Measurements from ENCODE around the gene RAET1L.

- TF ChIP-seq CTCF (IDR thresholded peaks at IDR 0.05; ENCODE audit: extremely low read depth in 1 of 2, insufficient read depth in 1 of 2, low read depth in 1 of 2, low read length in 2 of 2) (no peak), MAX (IDR thresholded peaks at IDR 0.05; ENCODE audit: insufficient read depth, insufficient read length) (no peak), POLR2A (IDR thresholded peaks at IDR 0.05; ENCODE audit: low read depth, low read length) (no peak), FOS (IDR thresholded peaks at IDR 0.05; ENCODE audit: borderline replicate concordance, insufficient read depth, low read length) (no peak), EZH2 (IDR thresholded peaks at IDR 0.05; ENCODE audit: borderline replicate concordance, low read depth, low read length, severe bottlenecking) (no peak), POLR2AphosphoS5 (IDR thresholded peaks at IDR 0.05; ENCODE audit: insufficient read depth, low read depth, low read length) (no peak)
These were observed 22.6 kb downstream of the RAET1L start for GRCh38 chr6:150002710-150003109.
